VCaP (cell line): ENCODE data around the gene RBM28.

ENCODE experiments used
- H3K27ac ChIP-seq: fragments of 450-650 bp; 2 replicates; pipeline ENCODE4 v1.5.1; 2017
- CTCF ChIP-seq: fragments of 450-650 bp; conservative IDR thresholded peaks from 2 replicates; pipeline ENCODE4 v1.5.1; 2017; ENCODE audit warnings: mild to moderate bottlenecking, moderate library complexity

Gene RBM28

GRCh38 chr7:128270826-128271272 is 72.9 kb downstream of the RBM28 start:
- H3K27ac ChIP-seq: no peak overlapping the region
- no peak for TF ChIP-seq CTCF

GRCh38 chr7:128268233-128268632 is 75.5 kb downstream of the RBM28 start:
- no peak overlapping the region; the same call in 1 of the 2 replicates for H3K27ac ChIP-seq
- TF ChIP-seq CTCF: no peak

DNA sequence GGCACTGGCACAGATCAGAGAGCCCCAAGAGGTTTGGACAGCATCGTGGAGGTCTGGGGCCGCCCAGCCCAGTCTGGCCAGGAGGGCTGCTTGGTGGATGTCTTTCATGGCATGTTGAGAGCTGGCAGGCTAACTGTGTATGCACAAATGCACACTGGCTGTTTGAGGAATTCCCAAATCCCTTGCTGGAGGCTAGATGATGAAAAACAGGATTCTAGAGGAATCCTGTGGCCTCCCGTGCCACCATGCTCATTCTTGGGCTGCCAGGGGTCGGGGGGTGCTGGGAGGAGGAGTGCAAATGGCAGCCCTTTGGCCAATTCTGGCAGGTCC is 76.1 kb downstream of the RBM28 start:
- no peak for TF ChIP-seq CTCF
- no peak overlapping the region; the same call in 1 of the 2 replicates for H3K27ac ChIP-seq

DNA sequence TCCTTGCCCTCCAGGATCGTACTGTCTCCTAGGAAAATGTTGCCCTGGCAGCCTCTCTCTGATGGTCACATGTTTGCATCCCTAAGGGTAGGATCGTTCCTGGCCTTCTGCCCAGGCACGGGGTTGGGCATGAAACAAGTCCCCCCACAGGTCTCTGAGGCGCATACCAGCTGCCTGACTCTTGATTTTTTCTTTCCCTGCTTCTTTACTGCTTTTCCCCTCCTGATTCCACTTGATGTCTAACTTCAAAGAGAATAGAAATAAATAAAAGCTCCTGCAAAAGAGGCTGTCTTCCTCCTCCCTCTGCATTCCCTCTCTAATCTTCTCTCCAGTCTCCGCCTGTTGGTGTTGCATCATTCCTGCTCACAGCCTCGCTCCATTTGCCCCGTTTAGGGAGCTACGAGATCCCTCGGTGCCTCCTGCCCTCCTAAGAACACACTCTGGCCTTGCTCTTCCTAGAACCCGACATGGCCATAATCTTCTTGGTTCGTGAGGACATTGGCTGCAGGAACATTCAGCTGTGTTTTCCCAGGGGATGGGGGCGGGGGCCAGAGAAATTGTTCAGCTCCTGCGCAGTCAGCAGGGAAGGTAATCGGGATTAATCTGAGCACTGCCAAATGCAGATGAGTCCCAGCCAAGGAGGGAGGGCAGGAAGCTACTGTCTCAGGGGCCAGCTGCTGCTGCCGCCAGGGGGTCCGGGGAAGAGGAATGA is 76.7 kb downstream of the RBM28 start:
- H3K27ac ChIP-seq: no peak overlapping the region; the same call in 1 of the 2 replicates
- no peak for TF ChIP-seq CTCF

DNA sequence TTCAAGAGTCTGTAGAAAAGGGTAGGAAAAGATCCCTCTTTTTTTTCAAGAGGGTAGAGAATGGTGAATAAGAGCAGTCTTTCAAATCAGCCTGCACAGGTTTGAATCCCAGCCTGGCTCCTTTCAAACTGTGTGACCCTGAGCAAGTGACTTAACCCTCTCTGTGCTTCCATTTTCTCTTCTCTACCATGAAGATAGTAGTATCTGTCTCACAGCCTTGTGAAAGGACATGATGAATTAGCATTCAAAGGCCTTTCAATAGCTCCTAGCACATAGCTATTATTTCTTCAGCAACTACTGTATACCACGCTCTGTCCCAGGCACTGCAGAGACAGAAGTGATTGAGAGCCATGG is 77.2 kb downstream of the RBM28 start:
- no peak overlapping the region for H3K27ac ChIP-seq
- no peak for TF ChIP-seq CTCF

DNA sequence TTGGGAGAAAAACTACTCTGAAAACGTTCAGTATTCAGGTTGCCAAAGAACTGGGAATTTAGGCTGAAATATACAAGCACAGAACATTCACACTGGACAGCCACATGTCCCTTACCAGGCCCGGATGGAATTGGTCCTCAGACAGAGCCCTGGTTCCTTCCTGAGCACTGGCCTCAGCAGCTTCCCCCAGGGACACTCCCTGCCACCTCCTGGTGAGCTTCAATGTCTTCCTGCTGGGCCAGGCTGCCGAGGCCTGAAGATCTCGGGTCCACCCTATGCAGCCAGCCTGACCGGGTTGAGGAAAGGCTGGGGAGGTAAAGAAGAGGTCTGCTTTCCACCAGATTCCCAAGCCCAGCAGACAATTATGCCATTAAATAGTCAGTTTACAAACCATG is 77.8 kb downstream of the RBM28 start:
- TF ChIP-seq CTCF: no peak
- H3K27ac ChIP-seq: no peak overlapping the region

DNA sequence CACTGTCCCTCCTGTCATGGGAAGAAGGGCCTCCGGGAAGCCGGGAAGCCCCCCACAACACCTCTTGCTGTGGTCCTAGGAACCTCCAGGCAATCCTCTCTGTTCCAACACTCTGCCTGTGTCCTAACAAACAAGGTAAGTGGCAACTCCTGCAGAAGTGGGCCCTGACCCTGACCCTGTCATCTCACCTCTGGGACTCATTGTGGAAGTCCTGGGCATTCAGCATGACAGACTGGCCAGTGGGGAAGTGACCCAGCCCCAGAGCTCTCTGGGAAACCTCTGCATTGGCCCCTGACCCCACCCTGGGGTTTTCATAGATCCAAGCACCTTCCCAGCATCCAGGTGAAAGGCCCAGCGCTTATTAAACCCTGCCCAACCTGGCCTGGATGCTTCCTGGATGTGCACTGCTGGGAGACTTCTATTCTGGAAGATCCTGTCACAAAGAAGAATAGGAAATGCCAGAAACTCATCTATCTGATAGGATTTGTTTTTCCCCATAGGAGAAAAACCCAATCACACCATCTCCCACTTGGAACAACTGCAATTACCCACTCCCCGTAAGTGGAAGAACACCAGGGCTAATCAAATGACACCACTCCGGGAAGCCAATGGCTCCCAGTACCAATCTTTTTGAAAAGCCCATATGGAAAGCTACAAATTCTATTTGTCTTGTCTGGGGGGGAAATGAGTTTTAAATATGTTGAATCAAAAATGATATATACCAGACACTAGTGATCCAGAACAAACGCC is 78.4 kb downstream of the RBM28 start:
- no peak for TF ChIP-seq CTCF

More for the DNA sequence above, 78.4 kb downstream of the RBM28 start:
- H3K27ac ChIP-seq: peak overlapping the region; percentile 71
